VCaP (cell line): ENCODE measurements around the gene C22orf39.

ENCODE experiments used
- H3K27ac ChIP-seq: fragments of 450-650 bp; 2 replicates; pipeline ENCODE4 v1.5.1; 2017
- CTCF ChIP-seq: fragments of 450-650 bp; conservative IDR thresholded peaks from 2 replicates; pipeline ENCODE4 v1.5.1; 2017; ENCODE audit warnings: mild to moderate bottlenecking, moderate library complexity

The C22orf39 gene

GRCh38 chr22:19447330-19448075, at the start of gene C22orf39:
Gene C22orf39, minus strand, starts transcription at chr22:19447711. Its CDS starts 23 bp downstream, at chr22:19447688.
- H3K27ac ChIP-seq = peak within 1 kb of the TSS; percentile 95
- TF ChIP-seq CTCF = no peak

- TF ChIP-seq CTCF = no peak
- peak overlapping the region; percentile 46; the same call in 1 of the 2 replicates for H3K27ac ChIP-seq
These were observed 49.7 kb upstream of the C22orf39 start for GRCh38 chr22:19497245-19497644.

DNA sequence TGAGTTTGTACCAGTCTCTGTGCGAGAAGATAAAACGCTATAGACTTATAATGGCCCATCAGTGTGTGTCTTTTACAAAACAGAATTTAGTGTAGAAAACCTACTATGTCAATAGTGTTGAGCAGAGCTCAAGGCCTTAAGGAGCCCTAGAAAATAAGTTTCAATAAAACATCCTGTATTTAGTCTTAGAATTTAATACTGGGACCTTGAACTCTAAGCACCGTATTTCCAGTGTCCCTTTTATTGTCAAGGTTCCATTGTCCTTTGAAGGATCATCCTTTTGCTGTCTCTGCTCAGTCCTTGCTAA, 48.8 kb upstream of the C22orf39 start:
- no peak for TF ChIP-seq CTCF

DNA sequence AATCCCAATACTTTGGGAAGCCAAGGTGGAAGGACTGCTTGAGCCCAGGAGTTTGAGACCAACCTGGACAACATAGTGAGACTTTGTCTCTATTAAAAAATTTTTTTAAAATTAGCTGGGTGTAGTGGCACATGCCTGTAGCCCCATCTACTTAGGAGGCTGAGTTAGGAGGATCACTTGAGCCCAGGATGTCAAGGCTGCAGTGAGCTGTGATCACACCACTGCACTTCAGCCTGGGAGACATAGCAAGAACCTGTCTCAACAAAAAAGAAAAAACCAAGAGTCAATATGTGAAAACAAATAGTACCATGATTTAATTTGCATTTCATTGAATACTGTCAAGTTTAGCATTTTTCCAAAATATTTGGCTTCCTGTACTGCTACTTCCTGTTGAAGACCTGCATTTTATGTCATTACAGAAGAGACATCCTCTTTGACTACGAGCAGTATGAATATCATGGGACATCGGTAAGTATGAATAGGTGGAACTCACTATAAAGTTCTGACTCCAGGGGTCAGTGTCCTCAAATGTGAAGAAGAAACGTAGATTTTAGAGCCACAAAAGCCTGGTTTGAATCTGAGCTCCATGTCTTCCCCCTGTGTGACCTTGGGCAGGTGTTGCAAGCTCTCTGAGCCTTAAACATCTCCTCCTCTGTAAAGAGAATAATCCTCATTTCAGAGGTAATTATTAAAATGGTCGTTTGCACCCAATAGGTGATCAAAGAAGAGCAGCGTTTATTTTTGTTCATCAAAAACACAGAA, 48.2 kb upstream of the C22orf39 start:
- TF ChIP-seq CTCF = peak; percentile 67
- peak overlapping the region; percentile 5; the same call in 1 of the 2 replicates for H3K27ac ChIP-seq

More for the DNA sequence above, 48.8 kb upstream of the C22orf39 start:
- peak overlapping the region; percentile 46; the same call in 1 of the 2 replicates for H3K27ac ChIP-seq

DNA sequence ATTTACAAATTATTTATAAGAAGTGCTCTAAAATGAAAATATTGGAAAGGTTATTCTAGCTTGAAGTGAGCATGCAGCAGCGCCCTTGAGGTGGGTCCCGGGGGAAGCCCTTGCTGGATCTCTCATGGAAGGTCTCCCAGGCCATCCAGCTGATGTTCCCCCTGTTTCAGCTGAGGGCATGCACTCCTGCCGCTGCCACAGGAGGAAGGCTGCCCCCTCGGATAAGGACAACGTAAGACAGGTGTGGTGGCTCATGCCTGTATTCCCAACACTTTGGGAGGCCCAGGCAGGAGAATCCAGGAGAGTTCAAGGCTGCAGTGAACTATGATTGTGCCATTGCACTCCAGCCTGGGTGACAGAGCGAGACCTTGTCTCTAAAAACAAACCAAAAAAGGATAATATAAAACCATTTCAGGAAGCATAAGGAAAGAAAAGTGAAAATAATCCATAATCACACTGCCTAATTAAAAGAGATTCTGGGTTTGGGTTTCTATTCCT, 47.2 kb upstream of the C22orf39 start:
- no peak overlapping the region; the same call in 1 of the 2 replicates for H3K27ac ChIP-seq
- TF ChIP-seq CTCF = no peak

- TF ChIP-seq CTCF = no peak
- H3K27ac ChIP-seq = no peak overlapping the region; the same call in 1 of the 2 replicates
These were observed 46.6 kb upstream of the C22orf39 start for GRCh38 chr22:19494001-19494560.

DNA sequence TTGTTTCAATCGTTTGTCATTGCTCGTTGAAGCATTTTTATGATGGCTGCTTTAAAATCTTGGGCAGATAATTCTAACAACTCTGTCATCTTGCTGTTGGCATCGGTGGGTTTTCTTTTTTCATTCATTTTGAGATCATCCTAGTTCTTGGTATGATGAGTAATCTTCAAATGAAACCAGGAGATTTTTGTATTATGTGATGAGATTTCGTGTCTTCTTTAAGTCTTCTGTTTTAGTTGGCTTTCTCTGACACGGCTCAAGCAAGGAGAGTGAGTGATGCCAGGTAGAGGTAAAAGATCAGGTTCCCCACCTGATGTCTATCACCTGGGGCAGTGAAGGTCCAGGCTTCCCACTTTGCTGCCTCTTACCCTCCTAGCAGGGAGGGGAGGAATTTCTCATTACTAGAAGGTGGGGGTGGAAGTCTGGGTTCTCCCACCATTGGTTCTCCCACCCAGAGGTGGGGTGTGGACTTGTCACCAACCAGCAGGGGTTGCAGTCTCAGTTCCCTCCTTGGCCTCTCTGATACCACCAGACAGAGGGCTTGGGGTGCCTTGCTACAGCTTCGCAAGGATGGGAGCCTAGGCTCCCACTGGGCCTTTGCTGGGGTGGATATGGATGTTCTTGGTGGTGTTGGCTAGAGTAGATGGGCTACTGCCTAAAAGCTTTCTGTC, 45.1 kb upstream of the C22orf39 start:
- TF ChIP-seq CTCF = no peak
- H3K27ac ChIP-seq = no peak overlapping the region
